C4-2B (cell line): ENCODE results near the gene TMEM38A.
"Not testable (repeated sequence)": the region's sequence is repeated elsewhere in the genome, so short reads cannot be mapped to it uniquely, and the experiment has no call there.

Experiments used
- H3K27ac ChIP-seq: fragments of 450-650 bp; 2 replicates; pipeline ENCODE4 v1.5.1; 2017
- ZFX ChIP-seq: fragments of 450-650 bp; IDR thresholded peaks from 2 replicates; pipeline ENCODE4 v1.6.1; 2017
- TF ChIP-seq, protein P1 (sequence below): fragments of 450-650 bp; conservative IDR thresholded peaks from 2 replicates; pipeline ENCODE4 v1.5.1; 2017; ENCODE audit warnings: mild to moderate bottlenecking

The TMEM38A gene

DNA sequence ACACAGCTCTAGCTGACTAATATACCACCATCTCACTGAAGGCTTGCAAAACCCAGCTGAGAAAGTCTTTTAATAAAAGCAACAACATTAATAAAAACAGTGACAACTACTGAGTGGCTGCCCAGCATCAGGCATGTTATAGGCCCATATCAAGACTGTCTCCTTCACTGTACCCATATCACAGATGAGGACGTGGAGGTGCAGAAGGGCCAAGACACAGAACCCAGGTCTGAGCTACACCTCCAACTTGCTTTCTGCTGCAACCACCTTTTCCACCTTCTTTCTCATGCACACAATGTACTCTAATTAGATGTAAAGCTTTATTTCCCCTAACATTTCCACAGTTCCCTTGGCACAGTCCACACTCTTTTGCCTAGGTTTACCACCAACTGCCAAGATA lies 22.3 kb upstream of the TMEM38A start:
- TF ChIP-seq, protein P1, sequence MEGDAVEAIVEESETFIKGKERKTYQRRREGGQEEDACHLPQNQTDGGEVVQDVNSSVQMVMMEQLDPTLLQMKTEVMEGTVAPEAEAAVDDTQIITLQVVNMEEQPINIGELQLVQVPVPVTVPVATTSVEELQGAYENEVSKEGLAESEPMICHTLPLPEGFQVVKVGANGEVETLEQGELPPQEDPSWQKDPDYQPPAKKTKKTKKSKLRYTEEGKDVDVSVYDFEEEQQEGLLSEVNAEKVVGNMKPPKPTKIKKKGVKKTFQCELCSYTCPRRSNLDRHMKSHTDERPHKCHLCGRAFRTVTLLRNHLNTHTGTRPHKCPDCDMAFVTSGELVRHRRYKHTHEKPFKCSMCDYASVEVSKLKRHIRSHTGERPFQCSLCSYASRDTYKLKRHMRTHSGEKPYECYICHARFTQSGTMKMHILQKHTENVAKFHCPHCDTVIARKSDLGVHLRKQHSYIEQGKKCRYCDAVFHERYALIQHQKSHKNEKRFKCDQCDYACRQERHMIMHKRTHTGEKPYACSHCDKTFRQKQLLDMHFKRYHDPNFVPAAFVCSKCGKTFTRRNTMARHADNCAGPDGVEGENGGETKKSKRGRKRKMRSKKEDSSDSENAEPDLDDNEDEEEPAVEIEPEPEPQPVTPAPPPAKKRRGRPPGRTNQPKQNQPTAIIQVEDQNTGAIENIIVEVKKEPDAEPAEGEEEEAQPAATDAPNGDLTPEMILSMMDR: no peak
- TF ChIP-seq ZFX: no peak
- no peak overlapping the region for H3K27ac ChIP-seq

- H3K27ac ChIP-seq: no peak overlapping the region
- TF ChIP-seq, protein P1: no peak
- no peak for TF ChIP-seq ZFX
Observed at GRCh38 chr19:16640951-16641350, 20.0 kb upstream of the TMEM38A start.

- no peak overlapping the region for H3K27ac ChIP-seq
- TF ChIP-seq, protein P1: no peak
- no peak for TF ChIP-seq ZFX
Observed at GRCh38 chr19:16641695-16642094, 19.2 kb upstream of the TMEM38A start.

GRCh38 chr19:16645140-16645539 lies 15.8 kb upstream of the TMEM38A start:
- TF ChIP-seq ZFX: no peak
- TF ChIP-seq, protein P1: no peak
- H3K27ac ChIP-seq: no peak overlapping the region

DNA sequence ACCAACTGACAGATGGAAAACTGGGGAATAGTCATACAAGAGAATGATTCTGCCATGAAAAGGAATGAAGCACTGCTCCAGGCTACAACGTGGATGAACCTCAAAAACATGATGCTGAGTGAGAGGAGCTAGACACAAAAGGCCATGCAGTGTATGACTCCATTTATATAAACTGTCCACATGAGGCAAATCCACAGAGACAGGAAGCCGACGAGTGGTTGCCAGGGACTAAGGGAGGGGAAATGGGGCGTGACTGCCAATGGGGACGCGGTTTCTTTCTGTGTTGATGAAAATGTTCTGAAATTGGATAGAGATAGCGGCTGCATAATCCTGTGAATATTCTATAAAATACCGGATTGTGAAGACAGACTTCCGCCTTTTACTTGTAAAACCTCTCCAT lies 11.2 kb upstream of the TMEM38A start:
- no peak overlapping the region for H3K27ac ChIP-seq
- TF ChIP-seq ZFX: no peak
- TF ChIP-seq, protein P1: no peak

GRCh38 chr19:16650821-16651220 lies 10.1 kb upstream of the TMEM38A start:
- no peak overlapping the region for H3K27ac ChIP-seq
- no peak for TF ChIP-seq ZFX
- TF ChIP-seq, protein P1: no peak

DNA sequence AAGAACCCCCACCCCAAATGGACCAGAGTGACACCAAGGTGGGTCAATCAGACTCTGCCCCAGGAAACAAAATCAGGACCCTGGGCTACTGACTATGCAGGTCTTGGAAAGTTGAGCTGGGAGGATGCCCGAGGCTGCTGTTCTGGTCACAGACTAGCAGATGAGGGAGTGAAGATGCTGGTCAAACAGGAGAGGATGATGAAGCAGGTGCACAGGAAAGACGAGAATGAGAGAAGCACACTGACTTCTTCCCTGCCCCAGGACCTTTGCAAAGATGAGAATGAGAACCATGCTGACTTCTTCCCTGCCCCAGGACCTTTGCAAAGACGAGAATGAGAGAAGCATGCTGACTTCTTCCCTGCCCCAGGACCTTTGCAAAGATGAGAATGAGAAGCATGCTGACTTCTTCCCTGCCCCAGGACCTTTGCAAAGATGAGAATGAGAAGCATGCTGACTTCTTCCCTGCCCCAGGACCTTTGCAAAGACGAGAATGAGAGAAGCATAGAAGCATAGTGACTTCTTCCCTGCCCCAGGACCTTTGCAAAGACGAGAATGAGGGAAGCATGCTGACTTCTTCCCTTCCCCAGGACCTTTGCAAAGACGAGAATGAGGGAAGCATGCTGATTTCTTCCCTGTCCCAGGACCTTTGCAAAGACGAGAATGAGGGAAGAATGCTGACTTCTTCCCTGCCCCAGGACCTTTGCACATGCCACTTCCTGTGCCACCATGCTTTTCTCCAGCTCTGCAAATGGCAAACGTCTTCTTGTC lies 9.3 kb upstream of the TMEM38A start:
- not testable (repeated sequence) for H3K27ac ChIP-seq

DNA sequence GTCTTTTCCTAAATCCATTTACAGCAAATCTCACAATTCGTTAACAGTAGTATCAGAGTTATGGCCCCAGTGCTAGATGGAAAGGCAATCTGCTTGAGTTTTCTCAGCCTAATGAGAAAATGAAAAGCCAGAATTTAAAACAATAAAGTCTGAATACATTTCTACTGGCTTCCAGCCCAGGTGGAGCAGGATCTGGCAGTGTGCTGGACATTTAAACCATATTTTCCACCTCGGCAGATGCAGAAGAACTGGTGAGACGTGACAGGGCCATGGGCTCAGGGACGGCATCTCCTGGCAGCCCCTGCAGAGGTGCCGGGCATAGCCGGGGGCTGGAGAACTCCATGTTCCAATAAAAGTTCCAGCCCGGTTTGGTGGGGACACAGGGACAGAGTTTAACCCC lies 8.1 kb upstream of the TMEM38A start:
- TF ChIP-seq, protein P1: no peak
- TF ChIP-seq ZFX: no peak
- H3K27ac ChIP-seq: no peak overlapping the region
